NCI-H1694 treated with DMSO at 0.1 percent for 48 hours (cell line): ENCODE data around the gene ZNF670.
"Not testable (repeated sequence)": the region's sequence is repeated elsewhere in the genome, so short reads cannot be mapped to it uniquely, and the experiment has no call there.

Source experiments
- DNase-seq: peaks from one replicate; lab custom pipeline; 2025; lab: John Stamatoyannopoulos, UW

The ZNF670 gene

DNA sequence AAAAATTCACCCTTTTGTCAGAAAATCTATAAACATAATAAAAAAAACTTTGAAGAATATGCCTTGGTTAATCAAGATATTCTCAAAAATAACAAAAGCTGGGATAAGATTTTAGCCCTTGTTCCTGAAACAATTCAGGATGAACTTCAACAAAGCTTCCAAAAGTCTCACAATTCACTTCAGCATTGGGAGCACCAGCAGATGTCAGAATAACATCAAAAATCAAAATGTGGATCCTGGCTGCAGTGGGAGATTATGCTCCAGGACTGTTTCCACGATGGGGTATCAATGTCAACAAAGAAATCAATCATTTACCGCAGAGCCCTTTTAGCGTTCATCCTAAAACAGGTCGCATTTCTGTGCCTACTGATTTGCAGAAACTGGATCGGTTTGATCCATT, 35.2 kb downstream of the ZNF670 start:
- no peak for DNase-seq

DNA sequence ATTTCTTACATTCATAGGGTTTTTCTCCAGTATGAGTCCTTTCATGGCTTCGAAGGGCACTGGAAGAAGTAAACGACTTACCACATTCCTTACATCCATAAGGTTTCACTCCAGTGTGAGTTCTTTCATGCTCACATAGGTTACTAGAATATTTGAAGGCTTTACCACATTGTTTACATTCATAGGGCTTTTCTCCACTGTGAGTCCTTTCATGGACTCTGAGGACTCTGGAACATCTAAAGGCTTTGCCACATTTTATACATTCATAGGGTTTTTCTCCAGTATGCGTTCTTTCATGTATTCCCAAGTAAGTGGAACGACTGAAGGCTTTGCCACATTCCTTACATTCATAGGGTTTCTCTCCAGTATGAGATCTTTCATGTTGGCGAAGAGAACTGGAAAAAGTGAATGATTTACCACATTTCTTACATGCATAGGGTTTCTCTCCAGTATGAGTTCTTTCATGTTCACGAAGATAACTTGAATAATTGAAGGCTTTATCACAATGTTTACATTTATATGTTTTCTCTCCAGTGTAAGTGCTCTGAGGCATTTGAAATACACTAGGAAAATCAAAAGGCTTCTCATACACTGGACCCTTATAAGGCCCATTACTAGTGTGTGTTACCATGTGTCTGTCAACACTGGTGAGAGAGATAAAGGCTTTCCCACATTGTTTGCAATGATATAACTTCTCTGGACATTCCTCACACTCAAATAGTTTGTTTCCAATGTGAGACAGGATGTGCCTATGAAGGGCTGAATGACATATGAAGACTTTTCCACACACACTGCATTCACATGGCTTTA, 40.9 kb downstream of the ZNF670 start:
- DNase-seq = no peak

DNA sequence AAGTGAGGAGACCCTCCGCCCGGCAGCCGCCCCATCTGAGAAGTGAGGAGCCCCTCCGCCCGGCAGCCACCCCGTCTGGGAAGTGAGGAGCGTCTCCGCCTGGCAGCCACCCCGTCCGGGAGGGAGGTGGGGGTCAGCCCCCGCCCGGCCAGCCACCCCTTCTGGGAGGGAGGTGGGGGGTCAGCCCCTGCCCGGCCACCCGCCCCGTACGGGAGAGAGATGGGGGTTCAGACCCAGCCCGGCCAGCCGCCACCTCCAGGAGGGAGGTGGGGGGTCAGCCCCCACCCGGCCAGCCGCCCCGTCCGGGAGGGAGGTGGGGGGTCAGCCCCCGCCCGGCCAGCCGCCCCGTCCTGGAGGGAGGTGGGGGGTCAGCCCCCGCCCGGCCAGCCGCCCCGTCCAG, 46.3 kb downstream of the ZNF670 start:
- DNase-seq = not testable (repeated sequence)
